ENCODE results near the gene TPR.

Gene TPR

DNA sequence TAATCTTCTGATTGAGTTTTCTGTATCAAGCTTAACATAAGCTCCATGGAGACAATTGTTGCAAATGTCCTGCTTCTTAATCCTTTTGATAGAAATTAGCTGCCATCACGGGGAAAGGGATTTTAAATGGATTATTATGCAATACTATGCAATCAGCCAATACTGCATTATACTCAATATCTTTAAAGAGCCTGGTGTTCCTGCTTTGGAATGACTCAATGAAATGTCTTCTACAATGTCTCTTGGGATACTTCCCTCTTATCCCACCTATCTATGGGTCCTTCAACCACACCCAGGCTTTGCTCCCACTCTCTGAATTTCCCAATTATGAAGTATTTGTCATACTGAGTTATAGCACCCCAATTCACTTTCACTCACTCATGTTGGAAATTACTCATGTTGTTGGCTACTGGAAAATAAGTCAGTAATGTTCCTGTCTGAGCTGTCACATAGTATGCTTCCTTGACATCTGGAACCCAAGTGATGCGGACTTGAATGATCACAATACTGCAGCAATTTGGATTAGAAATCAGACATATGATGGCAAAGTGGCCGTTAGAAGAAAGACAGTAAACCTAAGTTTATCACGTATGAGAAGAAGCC is 85.0 kb downstream of the TPR start:
- DNase-seq (ENCODE audit: low spot score), result no peak

DNA sequence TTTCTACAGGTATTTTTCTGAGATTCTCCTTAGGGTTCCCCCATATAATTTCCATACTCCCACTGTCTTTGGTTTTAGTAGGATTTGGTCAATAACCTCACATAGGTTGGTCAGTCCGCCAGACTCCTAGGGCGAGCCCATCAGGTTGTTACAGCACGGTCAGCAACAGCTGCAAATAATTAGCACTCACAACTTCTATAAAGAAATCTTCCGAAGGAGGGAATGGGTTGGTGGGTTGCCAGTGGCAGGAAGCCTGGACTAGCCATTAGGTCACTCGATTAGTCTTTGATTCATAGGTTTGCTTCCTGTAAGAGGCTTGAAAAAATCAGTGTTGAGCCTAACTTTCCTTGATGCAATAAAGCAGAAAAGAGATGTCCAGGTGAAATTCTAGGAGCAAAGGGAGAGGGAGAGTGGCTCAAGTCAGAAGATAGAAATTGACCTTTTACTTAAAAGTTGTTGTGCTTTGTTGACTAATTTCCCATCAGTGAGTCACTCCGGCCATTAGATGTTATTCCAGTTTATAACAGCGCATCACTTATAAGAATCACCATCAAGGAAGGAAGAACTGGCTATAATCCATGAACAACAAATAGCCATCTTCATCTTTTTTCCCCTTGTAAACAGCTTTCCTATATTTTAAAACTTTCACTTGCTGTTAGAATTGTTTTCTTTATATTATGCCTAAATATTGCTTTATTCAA is 88.3 kb downstream of the TPR start:
- no peak for DNase-seq (ENCODE audit: low spot score)

DNA sequence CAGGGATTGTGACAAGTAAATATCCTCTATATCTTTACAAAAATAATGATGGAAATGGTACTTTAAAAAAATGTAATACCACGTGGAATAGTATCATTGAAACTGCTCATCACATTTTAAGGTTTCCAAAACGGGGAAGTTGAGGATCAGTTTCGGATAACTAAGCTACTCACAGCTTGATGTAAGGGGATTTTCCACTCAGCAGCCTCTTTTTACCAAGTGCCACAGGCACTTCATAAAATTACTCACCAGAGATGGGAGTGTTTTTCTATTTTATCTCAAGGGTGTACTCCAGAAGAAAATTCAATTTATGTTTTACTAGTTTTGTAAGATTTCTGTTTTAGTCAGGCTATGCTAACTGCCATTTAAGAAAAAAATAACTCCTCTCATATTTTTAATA is 91.7 kb downstream of the TPR start:
- no peak for DNase-seq (ENCODE audit: low spot score)

DNA sequence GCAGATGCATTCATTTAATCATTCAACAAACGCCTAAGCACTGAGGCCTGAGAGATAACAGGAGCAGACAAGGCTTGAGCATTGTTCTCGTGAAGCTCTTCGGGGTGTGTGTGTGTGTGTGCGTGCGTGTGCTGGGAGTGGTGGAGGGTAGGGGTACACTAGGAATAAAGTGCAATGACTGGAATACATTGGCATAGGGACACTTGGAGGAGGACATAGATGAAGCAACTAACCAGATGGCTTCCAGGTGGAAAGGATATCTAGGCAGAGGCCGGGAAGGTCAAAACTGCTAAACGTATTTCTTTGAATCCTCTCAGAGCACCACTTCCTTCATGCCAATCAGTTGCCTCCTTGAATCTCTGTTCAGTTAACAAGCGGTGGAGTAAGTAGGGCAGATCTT is 92.6 kb downstream of the TPR start:
- DNase-seq (ENCODE audit: low spot score), result no peak

DNA sequence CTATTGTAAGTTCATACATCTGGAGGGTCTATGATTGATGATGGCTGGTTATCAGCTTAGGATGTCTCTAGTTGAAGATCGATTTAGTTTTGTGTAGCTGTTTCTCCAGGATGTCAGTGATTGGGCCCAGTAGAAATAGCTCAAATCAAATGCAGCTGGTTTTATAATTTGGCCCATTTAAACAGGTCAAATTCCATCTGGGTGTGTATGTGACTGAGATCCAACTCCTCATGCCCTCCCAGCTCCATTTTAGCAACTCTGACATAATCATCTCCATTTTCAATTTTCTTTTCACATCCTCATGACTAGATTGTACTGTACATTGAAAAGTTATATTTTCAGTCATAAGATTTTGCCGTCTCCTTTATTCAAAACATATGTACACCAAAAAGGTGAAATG is 99.2 kb downstream of the TPR start:
- no peak for DNase-seq (ENCODE audit: low spot score)

DNA sequence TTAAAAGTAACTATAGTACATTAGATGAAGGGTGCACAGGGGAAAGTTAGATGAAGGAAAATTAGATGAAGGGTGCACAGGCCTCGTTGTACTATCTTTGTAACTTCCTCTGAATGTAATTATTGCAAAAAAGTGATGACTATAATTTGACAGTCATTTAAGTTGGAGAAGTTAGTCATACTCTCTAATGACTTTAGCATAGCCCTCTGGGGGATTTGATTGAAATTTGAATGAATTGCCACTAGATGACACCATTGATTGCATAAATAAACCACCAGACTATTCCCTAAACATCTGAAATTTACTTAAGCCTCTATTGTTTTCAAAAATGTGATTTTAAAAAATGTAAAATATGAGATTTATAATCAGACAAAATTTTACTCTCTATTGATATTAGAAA is 102.6 kb downstream of the TPR start:
- no peak for DNase-seq (ENCODE audit: low spot score)

DNA sequence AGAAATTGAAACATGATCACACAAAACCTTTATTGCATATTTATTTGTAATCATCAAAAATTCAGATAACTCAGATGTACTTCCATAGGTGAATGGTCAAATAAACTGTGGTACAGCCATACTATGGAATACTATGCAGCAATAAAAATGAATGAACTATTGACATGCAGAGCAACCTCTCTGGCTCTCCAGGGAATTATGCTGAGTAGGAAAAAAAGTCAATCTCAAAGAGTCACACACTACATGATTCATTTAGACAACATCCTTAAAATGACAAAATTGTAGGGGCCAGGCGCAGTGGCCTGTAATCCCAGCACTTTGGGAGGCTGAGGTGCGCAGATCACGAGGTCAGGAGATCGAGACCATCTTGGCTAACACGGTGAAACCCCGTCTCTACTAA is 104.0 kb downstream of the TPR start:
- no peak for DNase-seq (ENCODE audit: low spot score)
